ENCODE data around the gene GGACT.

GGACT gene

GRCh38 chr13:100502446-100502845, 86.1 kb downstream of the GGACT start:
- no peak for TF ChIP-seq TAF1 (IDR thresholded peaks at IDR 0.05; ENCODE audit: borderline replicate concordance, insufficient read depth, low read length)
- TF ChIP-seq REST (IDR thresholded peaks at IDR 0.05; ENCODE audit: insufficient read depth in 1 of 2, low read depth in 2 of 2, low read length in 2 of 2): no peak
- no peak for TF ChIP-seq SIN3A (IDR thresholded peaks at IDR 0.05; ENCODE audit: borderline replicate concordance, insufficient read depth, low read length)
- TF ChIP-seq POLR2AphosphoS5 (IDR thresholded peaks at IDR 0.05; ENCODE audit: low read depth, low read length): no peak
- no peak for TF ChIP-seq FOXP2 (optimal IDR thresholded peaks at IDR 0.05; ENCODE audit: borderline replicate concordance, extremely low read depth, extremely low read length, insufficient read depth)

- TF ChIP-seq SIN3A (IDR thresholded peaks at IDR 0.05; ENCODE audit: borderline replicate concordance, insufficient read depth, low read length) (no peak), TAF1 (IDR thresholded peaks at IDR 0.05; ENCODE audit: borderline replicate concordance, insufficient read depth, low read length) (no peak)
Observed at GRCh38 chr13:100497389-100497788, 91.2 kb downstream of the GGACT start.

- no peak for TF ChIP-seq FOXP2 (optimal IDR thresholded peaks at IDR 0.05; ENCODE audit: borderline replicate concordance, extremely low read depth, extremely low read length, insufficient read depth)
- TF ChIP-seq SIN3A (IDR thresholded peaks at IDR 0.05; ENCODE audit: borderline replicate concordance, insufficient read depth, low read length): no peak
- no peak for TF ChIP-seq REST (IDR thresholded peaks at IDR 0.05; ENCODE audit: insufficient read depth in 1 of 2, low read depth in 2 of 2, low read length in 2 of 2)
- TF ChIP-seq POLR2AphosphoS5 (IDR thresholded peaks at IDR 0.05; ENCODE audit: low read depth, low read length): no peak
- TF ChIP-seq TAF1 (IDR thresholded peaks at IDR 0.05; ENCODE audit: borderline replicate concordance, insufficient read depth, low read length): no peak
Observed at GRCh38 chr13:100495455-100495854, 93.1 kb downstream of the GGACT start.

DNA sequence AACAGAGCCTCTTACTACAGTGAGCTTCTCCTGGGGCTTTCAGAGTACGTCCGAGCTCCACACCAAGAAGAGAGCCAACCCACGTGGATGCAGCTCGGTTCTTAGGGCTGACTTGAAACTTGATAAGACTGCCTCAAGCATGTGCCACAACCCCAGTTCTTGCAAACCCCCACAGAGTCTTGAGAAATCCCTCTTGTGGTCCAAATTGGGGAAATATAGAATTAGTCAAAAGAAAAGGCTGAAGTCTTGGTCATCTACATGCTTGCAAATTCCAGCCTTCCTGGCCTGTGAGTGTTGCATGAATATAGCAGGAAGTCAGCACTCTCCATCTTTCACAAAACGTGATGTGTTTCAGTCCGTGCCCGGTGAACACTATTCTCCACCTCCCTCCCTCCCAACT, 95.2 kb downstream of the GGACT start:
- TF ChIP-seq POLR2AphosphoS5 (IDR thresholded peaks at IDR 0.05; ENCODE audit: low read depth, low read length): no peak
- TF ChIP-seq FOXP2 (optimal IDR thresholded peaks at IDR 0.05; ENCODE audit: borderline replicate concordance, extremely low read depth, extremely low read length, insufficient read depth): no peak
- no peak for TF ChIP-seq SIN3A (IDR thresholded peaks at IDR 0.05; ENCODE audit: borderline replicate concordance, insufficient read depth, low read length)
- TF ChIP-seq TAF1 (IDR thresholded peaks at IDR 0.05; ENCODE audit: borderline replicate concordance, insufficient read depth, low read length): no peak
- TF ChIP-seq REST (IDR thresholded peaks at IDR 0.05; ENCODE audit: insufficient read depth in 1 of 2, low read depth in 2 of 2, low read length in 2 of 2): no peak

- no peak for TF ChIP-seq FOXP2 (optimal IDR thresholded peaks at IDR 0.05; ENCODE audit: borderline replicate concordance, extremely low read depth, extremely low read length, insufficient read depth)
- TF ChIP-seq SIN3A (IDR thresholded peaks at IDR 0.05; ENCODE audit: borderline replicate concordance, insufficient read depth, low read length): no peak
- TF ChIP-seq TAF1 (IDR thresholded peaks at IDR 0.05; ENCODE audit: borderline replicate concordance, insufficient read depth, low read length): no peak
- no peak for TF ChIP-seq REST (IDR thresholded peaks at IDR 0.05; ENCODE audit: insufficient read depth in 1 of 2, low read depth in 2 of 2, low read length in 2 of 2)
- no peak for TF ChIP-seq POLR2AphosphoS5 (IDR thresholded peaks at IDR 0.05; ENCODE audit: low read depth, low read length)
Observed at GRCh38 chr13:100491164-100491842, 97.3 kb downstream of the GGACT start.
